OCI-LY1 (cell line): Measurements from ENCODE around the gene ZFP92.

Experiments
- EZH2 ChIP-seq: fragments of 200-600 bp; sonication (generic), shearing (Covaris generic); IDR thresholded peaks from 2 replicates; pipeline ENCODE4 v1.8.0; 2017; ENCODE audit warnings: borderline replicate concordance, mixed run types, mild to moderate bottlenecking, antibody characterized with exemption, low read length, moderate library complexity, mixed read lengths
- TF ChIP-seq, protein P1 (sequence below): fragments of 200-600 bp; sonication (generic), shearing (Covaris generic); IDR thresholded peaks from 2 replicates; pipeline ENCODE4 v1.5.1; 2017; ENCODE audit warnings: mild to moderate bottlenecking, antibody characterized with exemption, low read length, moderate library complexity, mixed read lengths

DNA sequence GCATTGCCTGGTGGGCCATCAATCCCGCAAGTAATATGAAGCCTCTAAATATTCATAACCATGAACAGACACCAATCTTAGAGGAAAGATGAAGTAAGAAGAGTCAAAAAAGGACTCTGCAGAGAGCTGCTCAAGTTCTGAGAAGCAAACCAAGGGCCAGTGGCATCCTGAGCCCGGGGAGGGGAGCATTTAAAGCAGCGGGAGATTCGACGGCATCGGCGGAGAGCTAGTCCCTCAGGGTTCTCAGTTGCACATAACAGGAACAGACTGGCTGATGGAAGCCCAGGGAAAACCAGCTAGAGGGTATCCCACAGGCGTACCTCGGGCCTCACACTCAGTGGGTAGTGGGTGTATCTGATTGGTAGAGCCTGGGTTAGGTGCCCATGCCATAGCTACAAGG, 5.3 kb upstream of the ZFP92 start:
- TF ChIP-seq, protein P1, sequence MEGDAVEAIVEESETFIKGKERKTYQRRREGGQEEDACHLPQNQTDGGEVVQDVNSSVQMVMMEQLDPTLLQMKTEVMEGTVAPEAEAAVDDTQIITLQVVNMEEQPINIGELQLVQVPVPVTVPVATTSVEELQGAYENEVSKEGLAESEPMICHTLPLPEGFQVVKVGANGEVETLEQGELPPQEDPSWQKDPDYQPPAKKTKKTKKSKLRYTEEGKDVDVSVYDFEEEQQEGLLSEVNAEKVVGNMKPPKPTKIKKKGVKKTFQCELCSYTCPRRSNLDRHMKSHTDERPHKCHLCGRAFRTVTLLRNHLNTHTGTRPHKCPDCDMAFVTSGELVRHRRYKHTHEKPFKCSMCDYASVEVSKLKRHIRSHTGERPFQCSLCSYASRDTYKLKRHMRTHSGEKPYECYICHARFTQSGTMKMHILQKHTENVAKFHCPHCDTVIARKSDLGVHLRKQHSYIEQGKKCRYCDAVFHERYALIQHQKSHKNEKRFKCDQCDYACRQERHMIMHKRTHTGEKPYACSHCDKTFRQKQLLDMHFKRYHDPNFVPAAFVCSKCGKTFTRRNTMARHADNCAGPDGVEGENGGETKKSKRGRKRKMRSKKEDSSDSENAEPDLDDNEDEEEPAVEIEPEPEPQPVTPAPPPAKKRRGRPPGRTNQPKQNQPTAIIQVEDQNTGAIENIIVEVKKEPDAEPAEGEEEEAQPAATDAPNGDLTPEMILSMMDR, result no peak
- no peak for TF ChIP-seq EZH2
